Ishikawa (cell line): Measurements from ENCODE around the gene SEMA6A.

Experiments used
- CEBPB ChIP-seq: IDR thresholded peaks from 2 replicates; pipeline ENCODE4 v1.6.1; 2012
- CREB1 ChIP-seq: IDR thresholded peaks from 2 replicates; pipeline ENCODE4 v1.6.1; 2012; ENCODE audit warnings: low read depth
- EGR1 ChIP-seq: IDR thresholded peaks from 2 replicates; pipeline ENCODE4 v1.6.1; 2012
- EP300 ChIP-seq: IDR thresholded peaks from 2 replicates; pipeline ENCODE4 v1.6.1; 2012; ENCODE audit warnings: borderline replicate concordance
- TAF1 ChIP-seq: IDR thresholded peaks from 2 replicates; pipeline ENCODE4 v1.6.1; 2012; ENCODE audit warnings: low read depth, mild to moderate bottlenecking
- TEAD4 ChIP-seq: IDR thresholded peaks from 2 replicates; pipeline ENCODE4 v1.6.1; 2012
- YY1 ChIP-seq: IDR thresholded peaks from 2 replicates; pipeline ENCODE4 v1.6.1; 2012; ENCODE audit warnings: low read depth
- ZBTB7A ChIP-seq: IDR thresholded peaks from 2 replicates; pipeline ENCODE4 v1.6.1; 2012; ENCODE audit warnings: low read depth
- TF ChIP-seq, protein P1 (sequence below): IDR thresholded peaks from 2 replicates; pipeline ENCODE4 v1.6.1; 2012

DNA sequence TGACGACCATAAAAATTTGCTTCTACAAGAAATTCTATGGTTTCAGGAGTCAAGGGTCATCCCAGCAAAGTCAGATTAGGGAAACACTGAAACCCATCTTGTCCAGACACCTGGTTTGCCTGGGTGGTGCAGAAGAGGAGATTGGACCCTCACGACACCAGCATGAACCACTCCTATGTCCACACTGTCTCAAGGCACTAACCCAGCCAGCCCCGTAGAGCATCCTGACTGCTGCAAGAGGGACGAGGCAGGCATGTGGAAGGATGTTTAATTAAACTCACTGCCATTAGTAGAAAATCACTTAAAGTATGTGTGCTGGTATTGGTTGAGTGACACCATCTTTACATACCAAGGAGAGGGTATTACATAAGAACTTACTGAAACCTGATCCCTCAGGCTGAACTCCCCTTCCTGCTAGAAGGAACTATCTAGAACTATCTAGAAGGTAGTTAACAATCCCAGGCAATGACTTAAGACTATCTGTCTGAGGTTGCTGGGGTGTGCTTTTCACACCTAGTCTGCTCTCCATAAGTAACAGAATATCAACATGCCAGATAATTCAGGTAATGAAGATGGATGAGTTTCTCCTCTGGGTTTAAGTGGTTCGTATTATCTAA, 93.6 kb downstream of the SEMA6A start:
- TF ChIP-seq YY1 (no peak), EGR1 (no peak), CEBPB (no peak), EP300 (no peak), TEAD4 (no peak), TAF1 (no peak), ZBTB7A (no peak), CREB1 (no peak)
- TF ChIP-seq, protein P1, sequence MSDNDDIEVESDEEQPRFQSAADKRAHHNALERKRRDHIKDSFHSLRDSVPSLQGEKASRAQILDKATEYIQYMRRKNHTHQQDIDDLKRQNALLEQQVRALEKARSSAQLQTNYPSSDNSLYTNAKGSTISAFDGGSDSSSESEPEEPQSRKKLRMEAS, result no peak
